Mesenchymal stem cell (in vitro differentiated cells and primary cell): ENCODE data around the gene GTF2F2.

Experiments
- DNase-seq: peaks from one replicate; pipeline ENCODE4 v3.0.0-alpha.2; 2013
- H2AFZ ChIP-seq: one replicate; pipeline ENCODE4 v1.6.1; 2013; ENCODE audit warnings: low read depth, mild to moderate bottlenecking, control low read depth, inconsistent platforms, low read length, moderate library complexity
- H2AK5ac ChIP-seq: 2 replicates; pipeline ENCODE4 v1.6.1; 2013; ENCODE audit warnings: low read length, moderate library complexity, mild to moderate bottlenecking, inconsistent platforms; ENCODE audit not compliant: severe bottlenecking
- H2BK120ac ChIP-seq: one replicate; pipeline ENCODE4 v1.6.1; 2013; ENCODE audit warnings: low read depth, mild to moderate bottlenecking, inconsistent platforms, low read length, moderate library complexity
- H2BK12ac ChIP-seq, 2 experiments: one replicate each; pipeline ENCODE4 v1.6.1; 2013; ENCODE audit warnings: inconsistent platforms in 2 of 2, low read length in 2 of 2, mild to moderate bottlenecking in 2 of 2, moderate library complexity in 2 of 2, control low read depth in 1 of 2
- H2BK15ac ChIP-seq: one replicate; pipeline ENCODE4 v1.6.1; 2013; ENCODE audit warnings: mild to moderate bottlenecking, low read depth, inconsistent platforms; ENCODE audit not compliant: poor library complexity, severe bottlenecking
- H2BK5ac ChIP-seq: 2 replicates; pipeline ENCODE4 v1.6.1; 2013; ENCODE audit warnings: low read depth, mild to moderate bottlenecking, low read length, control low read depth, inconsistent platforms; ENCODE audit not compliant: poor library complexity, severe bottlenecking
- H3K14ac ChIP-seq, 2 experiments: one replicate each; pipeline ENCODE4 v1.6.1; 2013; ENCODE audit warnings: inconsistent platforms in 2 of 2, low read length in 2 of 2, control low read depth in 1 of 2, mild to moderate bottlenecking in 1 of 2, moderate library complexity in 1 of 2
- H3K18ac ChIP-seq, 2 experiments: one replicate each; pipeline ENCODE4 v1.6.1; 2013; ENCODE audit warnings: inconsistent platforms in 2 of 2, low read length in 2 of 2, control low read depth in 1 of 2, low read depth in 1 of 2, mild to moderate bottlenecking in 1 of 2
- H3K23ac ChIP-seq, 2 experiments: one replicate each; pipeline ENCODE4 v1.6.1; 2013; ENCODE audit warnings: inconsistent platforms in 2 of 2, low read length in 2 of 2, mild to moderate bottlenecking in 2 of 2, moderate library complexity in 2 of 2, control low read depth in 1 of 2
- H3K27ac ChIP-seq: 2 replicates; pipeline ENCODE4 v1.5.1; 2013; ENCODE audit warnings: mild to moderate bottlenecking, moderate library complexity, low read length, control low read depth, inconsistent platforms; ENCODE audit not compliant: poor library complexity, severe bottlenecking
- H3K27me3 ChIP-seq, 2 experiments: 2 replicates each; pipeline versions ENCODE4 v1.6.1 to v1.7.0; 2013; ENCODE audit warnings: low read length in 2 of 2, mild to moderate bottlenecking in 2 of 2, moderate library complexity in 2 of 2, control low read depth in 1 of 2, inconsistent platforms in 1 of 2; ENCODE audit not compliant: control insufficient read depth in 1 of 2, insufficient read depth in 1 of 2
- H3K36me3 ChIP-seq, 2 experiments: 2 replicates each; pipeline versions ENCODE4 v1.6.1 to v1.7.0; 2013; ENCODE audit warnings: low read length in 2 of 2, control low read depth in 1 of 2, inconsistent platforms in 1 of 2, low read depth in 1 of 2, mild to moderate bottlenecking in 1 of 2; ENCODE audit not compliant: insufficient read depth in 2 of 2, control insufficient read depth in 1 of 2
- H3K4ac ChIP-seq, 2 experiments: one replicate each; pipeline ENCODE4 v1.6.1; 2013; ENCODE audit warnings: inconsistent platforms in 2 of 2, low read length in 2 of 2, mild to moderate bottlenecking in 2 of 2, moderate library complexity in 2 of 2, control low read depth in 1 of 2, low read depth in 1 of 2
- H3K4me1 ChIP-seq: 2 replicates; pipeline ENCODE4 v1.6.1; 2013; ENCODE audit warnings: low read depth, low read length, control low read depth; ENCODE audit not compliant: control insufficient read depth, insufficient read depth
- H3K4me2 ChIP-seq: 2 replicates; pipeline ENCODE4 v1.6.1; 2013; ENCODE audit warnings: low read length, mild to moderate bottlenecking, inconsistent platforms; ENCODE audit not compliant: poor library complexity, severe bottlenecking
- H3K4me3 ChIP-seq, 2 experiments: 2 replicates each; pipeline versions ENCODE4 v1.5.1 to v1.7.0; 2013; ENCODE audit warnings: low read length in 2 of 2, mild to moderate bottlenecking in 2 of 2, control low read depth in 1 of 2, low read depth in 1 of 2; ENCODE audit not compliant: insufficient read depth in 1 of 2
- H3K79me1 ChIP-seq: replicated peaks from 2 replicates; pipeline ENCODE4 v1.6.1; 2013; ENCODE audit warnings: mild to moderate bottlenecking, control low read depth, low read length, inconsistent platforms; ENCODE audit not compliant: poor library complexity, severe bottlenecking
- H3K9ac ChIP-seq: 2 replicates; pipeline ENCODE4 v1.7.0; 2013; ENCODE audit warnings: mild to moderate bottlenecking, low read length, moderate library complexity
- H3K9me3 ChIP-seq: 2 replicates; pipeline ENCODE4 v1.7.0; 2013; ENCODE audit warnings: mild to moderate bottlenecking, low read length; ENCODE audit not compliant: control insufficient read depth
- H4K8ac ChIP-seq: one replicate; pipeline ENCODE4 v1.6.1; 2013; ENCODE audit warnings: inconsistent platforms, mild to moderate bottlenecking, low read length, moderate library complexity
- H4K91ac ChIP-seq: one replicate; pipeline ENCODE4 v1.6.1; 2013; ENCODE audit warnings: mild to moderate bottlenecking, low read length, inconsistent platforms
- WGBS: methylation state at CpG from one replicate; pipeline ENCODE4 v1.1.7; 2013; ENCODE audit warnings: mixed read lengths; 5-methylcytosine and 5-hydroxymethylcytosine counted together

GTF2F2 gene

DNA sequence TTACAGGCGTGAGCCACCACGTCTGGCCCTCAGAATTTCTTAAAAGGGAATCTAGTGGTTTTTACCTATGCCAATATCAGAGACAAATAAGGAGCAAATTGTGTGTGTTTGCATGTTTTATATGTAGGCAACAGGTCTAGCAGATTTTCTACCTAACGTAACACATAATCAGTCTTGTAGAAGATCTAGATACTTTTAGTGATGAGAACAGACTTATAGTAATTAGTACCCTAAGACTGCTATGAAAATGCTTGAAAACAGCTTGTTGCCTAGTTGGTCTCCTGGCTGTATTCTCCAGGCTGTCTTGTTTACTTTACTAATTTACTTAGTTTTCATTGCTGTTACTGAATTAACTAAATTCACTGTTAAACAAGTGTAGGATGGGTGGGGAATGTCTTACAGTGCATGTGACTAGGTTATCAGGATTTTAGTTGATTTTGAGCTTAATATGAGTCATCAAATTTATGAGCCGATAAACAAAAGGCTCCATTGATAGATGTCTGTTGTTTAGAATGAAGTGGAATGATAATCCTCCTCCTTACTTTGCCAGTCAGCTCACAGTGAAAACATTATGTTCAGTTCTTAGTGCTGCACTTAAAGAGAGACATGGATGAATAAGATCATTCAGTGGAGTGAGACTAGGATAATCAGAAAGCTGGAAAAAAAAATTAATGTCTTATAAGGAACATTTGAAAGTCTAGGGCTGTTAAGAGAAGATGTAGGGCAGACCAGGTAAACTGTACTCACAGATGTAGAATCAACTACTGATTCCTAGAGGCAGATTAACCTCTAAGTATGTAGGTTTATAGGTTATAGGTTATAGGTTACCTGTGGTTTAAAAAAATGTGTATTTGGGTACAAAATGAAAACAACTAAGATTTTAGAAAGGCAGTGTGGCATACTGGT, 22.4 kb downstream of the GTF2F2 start:
- no peak overlapping the region for H3K4ac ChIP-seq
- H4K91ac ChIP-seq: no peak overlapping the region
- H4K8ac ChIP-seq: no peak overlapping the region
- peaks cover 3% of the 10 kb centered on the region for H3K4me1 ChIP-seq
- H3K27ac ChIP-seq: no peak overlapping the region
- H2AK5ac ChIP-seq: no peak overlapping the region
- no peak overlapping the region for H2AFZ ChIP-seq
- H2BK15ac ChIP-seq: no peak overlapping the region
- no peak overlapping the region for H3K4me2 ChIP-seq
- no peaks in the 10 kb centered on the region for H3K27me3 ChIP-seq
- H2BK120ac ChIP-seq: no peak overlapping the region
- H3K36me3 ChIP-seq: peaks cover 6 to 25% of the 10 kb centered on the region in 2 experiments
- H3K9ac ChIP-seq: peak overlapping the region; percentile 9
- no peaks in the 10 kb centered on the region for H3K9me3 ChIP-seq
- no peak overlapping the region for H2BK5ac ChIP-seq
- no peak overlapping the region for H3K14ac ChIP-seq
- H2BK12ac ChIP-seq: no peak overlapping the region
- peaks cover 17% of the 10 kb centered on the region for H3K79me1 ChIP-seq
- H3K4me3 ChIP-seq: no peak overlapping the region
- H3K18ac ChIP-seq: no peak overlapping the region
- H3K23ac ChIP-seq: no peak overlapping the region
- WGBS: 59% methylated on average over 3 of the region's 4 CpGs
- DNase-seq: peak; percentile 61

DNA sequence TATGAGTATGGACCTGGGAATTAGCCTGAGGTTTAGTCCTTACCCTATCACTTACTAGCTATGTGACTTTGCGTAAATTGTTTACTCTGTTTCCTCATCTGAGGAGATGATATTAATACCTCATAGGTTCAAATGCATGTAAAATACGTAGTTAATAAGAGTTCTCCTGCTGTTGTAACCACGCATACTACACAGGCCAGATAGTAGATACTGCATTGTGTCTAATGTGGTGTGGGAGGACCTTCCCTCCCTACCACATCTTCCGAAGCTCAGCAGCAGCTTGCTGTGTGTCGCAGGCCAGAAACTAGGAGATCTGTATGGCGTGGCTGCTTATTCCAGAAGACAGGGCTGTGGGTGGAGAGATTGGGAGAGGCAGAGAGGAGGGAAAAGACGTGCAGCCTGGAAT, 23.0 kb downstream of the GTF2F2 start:
- Histone ChIP-seq H3K4me1 (peaks cover 3% of the 10 kb centered on the region), H2BK120ac (no peak overlapping the region), H2AFZ (no peak overlapping the region), H3K23ac (no peak overlapping the region), H4K8ac (peak overlapping the region; percentile 90), H3K4me2 (no peak overlapping the region), H3K9ac (no peak overlapping the region), H2BK12ac (peak overlapping the region in 1 of 2 experiments; percentile 96), H3K4me3 (no peak overlapping the region), H2BK15ac (peak overlapping the region; percentile 40), H3K36me3 (peaks cover 6 to 19% of the 10 kb centered on the region in 2 experiments), H2AK5ac (no peak overlapping the region), H3K4ac (no peak overlapping the region), H3K18ac (no peak overlapping the region), H3K79me1 (peaks cover 18% of the 10 kb centered on the region), H4K91ac (no peak overlapping the region), H3K27me3 (no peaks in the 10 kb centered on the region), H3K9me3 (no peaks in the 10 kb centered on the region), H3K27ac (no peak overlapping the region), H3K14ac (no peak overlapping the region), H2BK5ac (no peak overlapping the region)
- WGBS: 47% methylated on average over 4 of the region's 7 CpGs
- peak; percentile 82 for DNase-seq

DNA sequence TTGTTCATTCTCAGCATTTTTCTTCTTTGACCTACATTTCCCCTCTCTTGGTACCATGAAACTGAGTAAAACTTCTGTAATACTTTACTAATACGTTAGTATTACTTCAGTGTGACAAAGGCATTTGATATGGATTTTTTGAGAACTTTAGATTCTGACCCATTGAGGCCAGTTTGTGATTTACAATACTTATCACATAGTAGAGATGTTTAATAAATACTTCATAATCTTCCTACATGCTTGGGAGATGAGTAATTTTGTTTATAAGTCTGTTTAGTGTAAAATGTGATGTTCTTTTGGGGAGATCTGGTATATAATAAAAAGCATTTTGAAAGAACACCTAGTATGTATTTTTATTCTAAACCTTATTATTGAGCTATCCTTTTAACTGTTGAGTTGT, 29.7 kb downstream of the GTF2F2 start:
- Histone ChIP-seq H3K14ac (no peak overlapping the region), H3K4me3 (no peak overlapping the region), H4K91ac (no peak overlapping the region), H3K36me3 (peaks cover 4 to 13% of the 10 kb centered on the region in 2 experiments), H3K4me1 (no peaks in the 10 kb centered on the region), H3K27me3 (no peaks in the 10 kb centered on the region), H2BK15ac (no peak overlapping the region), H3K23ac (no peak overlapping the region), H3K9ac (no peak overlapping the region), H3K18ac (no peak overlapping the region), H2AFZ (no peak overlapping the region), H2BK5ac (no peak overlapping the region), H2AK5ac (no peak overlapping the region), H3K27ac (no peak overlapping the region), H3K4me2 (no peak overlapping the region), H2BK12ac (no peak overlapping the region), H3K79me1 (peaks cover 20% of the 10 kb centered on the region), H4K8ac (no peak overlapping the region), H3K9me3 (no peaks in the 10 kb centered on the region), H3K4ac (no peak overlapping the region), H2BK120ac (no peak overlapping the region)
- peak; percentile 32 for DNase-seq
- WGBS: no CpG with 5 or more reads among the region's 1 CpG

DNA sequence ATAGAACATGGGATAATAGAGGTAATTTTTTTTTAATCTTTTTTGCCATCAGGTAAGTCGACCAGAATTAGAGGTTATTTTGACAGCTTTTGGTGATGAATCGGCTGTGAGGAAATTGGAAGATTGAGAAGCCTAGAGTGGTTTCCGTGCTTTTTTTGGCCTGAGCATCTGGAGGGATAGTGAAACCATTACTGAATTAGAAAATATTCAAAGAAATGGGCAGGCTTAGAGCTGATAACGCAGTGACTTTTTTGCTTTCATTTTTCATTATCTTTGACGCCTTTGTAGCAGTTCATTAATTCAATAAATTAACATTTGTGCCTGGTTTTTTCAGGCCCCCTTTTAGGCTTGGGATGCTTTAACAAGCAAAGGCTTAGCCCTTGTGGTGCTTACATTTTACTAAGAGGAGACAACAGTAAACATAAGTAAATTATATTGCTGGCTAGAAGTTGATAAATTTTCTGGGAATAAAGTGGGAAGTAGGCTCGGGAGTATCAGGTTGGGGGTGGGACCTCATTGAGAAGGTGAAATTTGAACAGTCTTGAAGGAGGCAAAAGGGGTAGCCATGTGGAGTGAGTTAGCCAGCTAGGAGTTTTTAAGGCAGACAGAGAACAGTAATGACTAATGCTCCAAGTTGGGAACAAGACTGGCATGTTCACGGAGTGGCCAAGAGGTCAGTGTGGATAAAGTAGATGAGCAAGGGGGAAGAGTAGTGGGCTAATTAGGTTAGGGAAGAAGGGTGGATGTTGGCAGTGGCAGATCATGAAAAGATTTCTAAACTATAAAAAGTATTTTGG, 36.5 kb downstream of the GTF2F2 start:
- H3K9ac ChIP-seq: no peak overlapping the region
- no peak overlapping the region for H3K4me3 ChIP-seq
- H2BK120ac ChIP-seq: no peak overlapping the region
- no peak overlapping the region for H2AFZ ChIP-seq
- H3K4me1 ChIP-seq: peaks cover 2% of the 10 kb centered on the region
- H3K36me3 ChIP-seq: peaks cover 4 to 33% of the 10 kb centered on the region in 2 experiments
- no peak overlapping the region for H4K91ac ChIP-seq
- H3K4me2 ChIP-seq: no peak overlapping the region
- no peak overlapping the region for H3K27ac ChIP-seq
- H3K18ac ChIP-seq: no peak overlapping the region
- H4K8ac ChIP-seq: no peak overlapping the region
- H2BK5ac ChIP-seq: no peak overlapping the region
- H3K14ac ChIP-seq: no peak overlapping the region
- H2BK15ac ChIP-seq: no peak overlapping the region
- WGBS: 93% methylated on average over 7 of the region's 7 CpGs
- H3K79me1 ChIP-seq: peaks cover 25% of the 10 kb centered on the region
- peak overlapping the region in 1 of 2 experiments; percentile 10 for H3K23ac ChIP-seq
- no peak overlapping the region for H2BK12ac ChIP-seq
- no peak overlapping the region for H3K4ac ChIP-seq
- H2AK5ac ChIP-seq: no peak overlapping the region
- no peaks in the 10 kb centered on the region for H3K27me3 ChIP-seq
- DNase-seq: no peak
- H3K9me3 ChIP-seq: no peaks in the 10 kb centered on the region
